GM23338 (cell line): Measurements from ENCODE around the gene OR5M11. TPM values are rescaled to one million over a fixed set of nuclear protein-coding genes. Genes with fewer than 3 reads are reported as not detected.
"Not testable (repeated sequence)": the region's sequence is repeated elsewhere in the genome, so short reads cannot be mapped to it uniquely, and the experiment has no call there.

Experiments used
- ATAC-seq: fragments of 200-7000 bp; cut with Tn5 transposase; 3 replicates; pipeline ENCODE4 v1.9.1; 2020
- DNase-seq: peaks from one replicate; pipeline ENCODE4 v3.0.0-alpha.2; 2015; ENCODE audit warnings: low spot score
- H2AFZ ChIP-seq: fragments of 200-600 bp; sonication (generic); 2 replicates; pipeline ENCODE4 v1.8.0; 2016; ENCODE audit warnings: antibody characterized with exemption, mild to moderate bottlenecking, moderate library complexity
- H3F3A ChIP-seq: fragments of 200-600 bp; sonication (generic); replicated peaks from 2 replicates; pipeline ENCODE4 v1.8.0; 2017; ENCODE audit warnings: antibody characterized with exemption, mixed run types, low read depth
- H3K27ac ChIP-seq: fragments of 200-600 bp; sonication (generic); 2 replicates; pipeline ENCODE4 v1.6.1; 2016; ENCODE audit warnings: low read depth
- H3K27me3 ChIP-seq: fragments of 200-600 bp; sonication (generic); 2 replicates; pipeline ENCODE4 v1.8.0; 2016; ENCODE audit warnings: mild to moderate bottlenecking, mixed run types, moderate library complexity; ENCODE audit not compliant: insufficient read depth
- H3K36me3 ChIP-seq: fragments of 200-600 bp; sonication (generic); 2 replicates; pipeline ENCODE4 v1.8.0; 2016; ENCODE audit warnings: mild to moderate bottlenecking; ENCODE audit not compliant: insufficient read depth
- H3K4me1 ChIP-seq: fragments of 200-600 bp; sonication (generic); 2 replicates; pipeline ENCODE4 v1.8.0; 2016; ENCODE audit warnings: mild to moderate bottlenecking, moderate library complexity; ENCODE audit not compliant: insufficient read depth
- H3K4me2 ChIP-seq: fragments of 200-600 bp; sonication (generic); 2 replicates; pipeline ENCODE4 v1.7.1; 2017; ENCODE audit warnings: mixed run types
- H3K4me3 ChIP-seq: fragments of 200-600 bp; sonication (generic); 2 replicates; pipeline ENCODE4 v1.6.1; 2016; ENCODE audit warnings: mixed run types
- H3K79me2 ChIP-seq: fragments of 200-600 bp; sonication (generic); replicated peaks from 2 replicates; pipeline ENCODE4 v1.8.0; 2017; ENCODE audit warnings: mild to moderate bottlenecking; ENCODE audit not compliant: insufficient read depth
- H3K9me2 ChIP-seq: fragments of 200-600 bp; sonication (generic); 2 replicates; pipeline ENCODE4 v1.8.0; 2017; ENCODE audit not compliant: insufficient read depth
- H4K20me1 ChIP-seq: fragments of 200-600 bp; sonication (generic); replicated peaks from 2 replicates; pipeline ENCODE4 v1.8.0; 2017; ENCODE audit warnings: mild to moderate bottlenecking; ENCODE audit not compliant: insufficient read depth
- H3K27ac Mint-ChIP-seq: 2 replicates; pipeline ENCODE4 v1.8.0; 2020; ENCODE audit warnings: inconsistent platforms, mild to moderate bottlenecking, moderate library complexity, mixed read lengths
- H3K27me3 Mint-ChIP-seq: 3 replicates; pipeline ENCODE4 v1.8.0; 2022; ENCODE audit warnings: low read depth, mild to moderate bottlenecking, moderate library complexity, mixed read lengths, inconsistent platforms; ENCODE audit not compliant: insufficient read depth, poor library complexity
- H3K36me3 Mint-ChIP-seq: 3 replicates; pipeline ENCODE4 v1.8.0; 2021; ENCODE audit warnings: low read depth, mild to moderate bottlenecking, inconsistent platforms, moderate library complexity, mixed read lengths
- H3K4me1 Mint-ChIP-seq: 3 replicates; pipeline ENCODE4 v1.8.0; 2020; ENCODE audit warnings: mild to moderate bottlenecking, inconsistent platforms, mixed read lengths
- H3K4me3 Mint-ChIP-seq: 3 replicates; pipeline ENCODE4 v1.8.0; 2021; ENCODE audit warnings: moderate library complexity, mild to moderate bottlenecking, inconsistent platforms, mixed read lengths
- H3K9me3 Mint-ChIP-seq: 3 replicates; pipeline ENCODE4 v1.8.0; 2020; ENCODE audit warnings: moderate library complexity, mild to moderate bottlenecking, inconsistent platforms, mixed read lengths
- CREB1 ChIP-seq: fragments of 250-450 bp; sonication (Bioruptor Pico); IDR thresholded peaks from 2 replicates; pipeline ENCODE4 v1.5.0; 2020; ENCODE audit warnings: low read depth, mild to moderate bottlenecking, moderate library complexity
- EZH2 ChIP-seq: fragments of 200-600 bp; sonication (generic); IDR thresholded peaks from one replicate; pipeline ENCODE4 v1.8.0; 2017; ENCODE audit warnings: antibody characterized with exemption, mild to moderate bottlenecking, low read depth; ENCODE audit not compliant: unreplicated experiment
- EZH2phosphoT487 ChIP-seq: fragments of 200-600 bp; sonication (generic); IDR thresholded peaks from one replicate; pipeline ENCODE4 v1.8.1; 2018; ENCODE audit warnings: antibody characterized with exemption; ENCODE audit not compliant: unreplicated experiment
- POLR2AphosphoS5 ChIP-seq: IDR thresholded peaks from 2 replicates; pipeline ENCODE4 v1.6.1; 2016; ENCODE audit warnings: antibody characterized with exemption, low read depth
- STAT1 ChIP-seq: IDR thresholded peaks from one replicate; pipeline ENCODE4 v1.6.1; 2016; ENCODE audit warnings: antibody characterized with exemption; ENCODE audit not compliant: unreplicated experiment
- ZNF331 ChIP-seq: fragments of 250-450 bp; sonication (Bioruptor Pico); IDR thresholded peaks from 2 replicates; pipeline ENCODE4 v1.5.0; 2020; ENCODE audit warnings: low read depth, mild to moderate bottlenecking, moderate library complexity
- polyA plus RNA-seq: library from polyadenylated mRNA; unstranded; fragments of >200 nt; fragmentation: Nextera tagmentation; extraction: Ambion mirVana; gene quantifications from 2 replicates; pipeline ENCODE4 v1.2.1, GENCODE V29; 2016
- total RNA-seq: library from RNA; depleted of rRNA; stranded (reverse); fragments of >200 nt; shearing (Covaris generic); gene quantifications from 2 replicates; pipeline ENCODE4 v1.2.3, GENCODE V29; 2014
- TF ChIP-seq, protein P1 (sequence below): fragments of 250-450 bp; sonication (Bioruptor Pico); IDR thresholded peaks from 2 replicates; pipeline ENCODE4 v1.5.0; 2020; ENCODE audit warnings: mild to moderate bottlenecking, moderate library complexity

The OR5M11 gene
- total and polyA plus RNA-seq, 2 experiments from 2014 or later, result not detected

DNA sequence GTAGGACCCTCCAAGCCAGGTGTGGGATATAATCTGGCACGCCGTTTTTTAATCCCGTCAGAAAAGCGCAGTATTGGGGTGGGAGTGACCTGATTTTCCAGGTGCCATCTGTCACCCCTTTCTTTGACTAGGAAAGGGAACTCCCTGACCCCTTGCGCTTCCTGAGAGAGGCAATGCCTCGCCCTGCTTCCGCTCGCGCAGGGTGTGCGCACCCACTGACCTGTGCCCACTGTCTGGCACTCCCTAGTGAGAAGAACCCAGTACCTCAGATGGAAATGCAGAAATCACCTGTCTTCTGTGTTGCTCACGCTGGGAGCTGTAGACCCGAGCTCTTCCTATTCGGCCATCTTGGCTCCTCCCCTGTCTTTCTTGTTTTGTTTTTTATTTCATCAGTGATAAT, 11.6 kb upstream of the OR5M11 start:
- peak overlapping the region; percentile 45; the same call in 1 of the 2 replicates for H2AFZ ChIP-seq
- H3K4me3 ChIP-seq, H3K4me1 ChIP-seq, H3K36me3 ChIP-seq, H3K9me2 ChIP-seq, DNase-seq, H4K20me1 ChIP-seq, H3K4me3 Mint-ChIP-seq, H3K79me2 ChIP-seq, H3K4me1 Mint-ChIP-seq, H3K27ac ChIP-seq, H3K9me3 Mint-ChIP-seq, H3K4me2 ChIP-seq, ATAC-seq, H3K27me3 ChIP-seq, H3K27ac Mint-ChIP-seq, H3F3A ChIP-seq, H3K36me3 Mint-ChIP-seq, H3K27me3 Mint-ChIP-seq: not testable (repeated sequence)

DNA sequence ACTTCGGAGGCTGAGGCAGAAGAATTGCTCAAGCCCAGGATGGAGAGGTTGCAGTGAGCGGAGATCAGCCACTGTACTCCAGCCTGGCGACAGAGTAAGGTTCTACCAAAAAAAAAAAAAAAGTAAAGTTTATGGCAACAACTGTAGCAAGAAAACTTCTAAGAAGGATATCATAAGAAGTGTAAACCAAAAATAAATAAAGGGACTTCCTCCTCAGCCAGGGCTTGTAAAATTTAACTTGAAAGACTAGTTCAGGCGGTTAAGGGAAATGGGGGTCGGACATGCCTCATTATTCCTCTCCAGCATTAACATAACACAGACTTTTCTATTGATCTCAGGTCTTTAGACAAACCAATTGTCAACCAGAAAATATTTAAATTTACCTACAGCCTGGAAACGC, 2.5 kb upstream of the OR5M11 start:
- Histone ChIP-seq H3K9me2 (peaks cover 25% of the 10 kb centered on the region; the same call in 1 of the 2 replicates), H3K27ac (no peak overlapping the region), H3K79me2 (no peaks in the 10 kb centered on the region), H4K20me1 (no peaks in the 10 kb centered on the region), H3K4me2 (no peak overlapping the region), H3K4me3 (no peak overlapping the region), H3K4me1 (no peaks in the 10 kb centered on the region), H3K27me3 (no peaks in the 10 kb centered on the region), H2AFZ (no peak overlapping the region), H3F3A (no peaks in the 10 kb centered on the region), H3K36me3 (no peaks in the 10 kb centered on the region)
- Mint-ChIP-seq H3K27me3 (no peaks in the 10 kb centered on the region), H3K4me3 (no peak overlapping the region), H3K4me1 (0 out of 3 replicates have a peak, but pooled peaks cover 3% of the 10 kb centered on the region), H3K27ac (no peak overlapping the region), H3K36me3 (no peaks in the 10 kb centered on the region; the same call in 2 of the 3 replicates), H3K9me3 (no peaks in the 10 kb centered on the region; the same call in 2 of the 3 replicates)
- no peak for ATAC-seq
- TF ChIP-seq EZH2 (no peak), CREB1 (CRISPR knock-in tag) (no peak), POLR2AphosphoS5 (no peak), EZH2phosphoT487 (no peak), ZNF331 (CRISPR knock-in tag) (no peak), STAT1 (no peak)
- TF ChIP-seq, protein P1, sequence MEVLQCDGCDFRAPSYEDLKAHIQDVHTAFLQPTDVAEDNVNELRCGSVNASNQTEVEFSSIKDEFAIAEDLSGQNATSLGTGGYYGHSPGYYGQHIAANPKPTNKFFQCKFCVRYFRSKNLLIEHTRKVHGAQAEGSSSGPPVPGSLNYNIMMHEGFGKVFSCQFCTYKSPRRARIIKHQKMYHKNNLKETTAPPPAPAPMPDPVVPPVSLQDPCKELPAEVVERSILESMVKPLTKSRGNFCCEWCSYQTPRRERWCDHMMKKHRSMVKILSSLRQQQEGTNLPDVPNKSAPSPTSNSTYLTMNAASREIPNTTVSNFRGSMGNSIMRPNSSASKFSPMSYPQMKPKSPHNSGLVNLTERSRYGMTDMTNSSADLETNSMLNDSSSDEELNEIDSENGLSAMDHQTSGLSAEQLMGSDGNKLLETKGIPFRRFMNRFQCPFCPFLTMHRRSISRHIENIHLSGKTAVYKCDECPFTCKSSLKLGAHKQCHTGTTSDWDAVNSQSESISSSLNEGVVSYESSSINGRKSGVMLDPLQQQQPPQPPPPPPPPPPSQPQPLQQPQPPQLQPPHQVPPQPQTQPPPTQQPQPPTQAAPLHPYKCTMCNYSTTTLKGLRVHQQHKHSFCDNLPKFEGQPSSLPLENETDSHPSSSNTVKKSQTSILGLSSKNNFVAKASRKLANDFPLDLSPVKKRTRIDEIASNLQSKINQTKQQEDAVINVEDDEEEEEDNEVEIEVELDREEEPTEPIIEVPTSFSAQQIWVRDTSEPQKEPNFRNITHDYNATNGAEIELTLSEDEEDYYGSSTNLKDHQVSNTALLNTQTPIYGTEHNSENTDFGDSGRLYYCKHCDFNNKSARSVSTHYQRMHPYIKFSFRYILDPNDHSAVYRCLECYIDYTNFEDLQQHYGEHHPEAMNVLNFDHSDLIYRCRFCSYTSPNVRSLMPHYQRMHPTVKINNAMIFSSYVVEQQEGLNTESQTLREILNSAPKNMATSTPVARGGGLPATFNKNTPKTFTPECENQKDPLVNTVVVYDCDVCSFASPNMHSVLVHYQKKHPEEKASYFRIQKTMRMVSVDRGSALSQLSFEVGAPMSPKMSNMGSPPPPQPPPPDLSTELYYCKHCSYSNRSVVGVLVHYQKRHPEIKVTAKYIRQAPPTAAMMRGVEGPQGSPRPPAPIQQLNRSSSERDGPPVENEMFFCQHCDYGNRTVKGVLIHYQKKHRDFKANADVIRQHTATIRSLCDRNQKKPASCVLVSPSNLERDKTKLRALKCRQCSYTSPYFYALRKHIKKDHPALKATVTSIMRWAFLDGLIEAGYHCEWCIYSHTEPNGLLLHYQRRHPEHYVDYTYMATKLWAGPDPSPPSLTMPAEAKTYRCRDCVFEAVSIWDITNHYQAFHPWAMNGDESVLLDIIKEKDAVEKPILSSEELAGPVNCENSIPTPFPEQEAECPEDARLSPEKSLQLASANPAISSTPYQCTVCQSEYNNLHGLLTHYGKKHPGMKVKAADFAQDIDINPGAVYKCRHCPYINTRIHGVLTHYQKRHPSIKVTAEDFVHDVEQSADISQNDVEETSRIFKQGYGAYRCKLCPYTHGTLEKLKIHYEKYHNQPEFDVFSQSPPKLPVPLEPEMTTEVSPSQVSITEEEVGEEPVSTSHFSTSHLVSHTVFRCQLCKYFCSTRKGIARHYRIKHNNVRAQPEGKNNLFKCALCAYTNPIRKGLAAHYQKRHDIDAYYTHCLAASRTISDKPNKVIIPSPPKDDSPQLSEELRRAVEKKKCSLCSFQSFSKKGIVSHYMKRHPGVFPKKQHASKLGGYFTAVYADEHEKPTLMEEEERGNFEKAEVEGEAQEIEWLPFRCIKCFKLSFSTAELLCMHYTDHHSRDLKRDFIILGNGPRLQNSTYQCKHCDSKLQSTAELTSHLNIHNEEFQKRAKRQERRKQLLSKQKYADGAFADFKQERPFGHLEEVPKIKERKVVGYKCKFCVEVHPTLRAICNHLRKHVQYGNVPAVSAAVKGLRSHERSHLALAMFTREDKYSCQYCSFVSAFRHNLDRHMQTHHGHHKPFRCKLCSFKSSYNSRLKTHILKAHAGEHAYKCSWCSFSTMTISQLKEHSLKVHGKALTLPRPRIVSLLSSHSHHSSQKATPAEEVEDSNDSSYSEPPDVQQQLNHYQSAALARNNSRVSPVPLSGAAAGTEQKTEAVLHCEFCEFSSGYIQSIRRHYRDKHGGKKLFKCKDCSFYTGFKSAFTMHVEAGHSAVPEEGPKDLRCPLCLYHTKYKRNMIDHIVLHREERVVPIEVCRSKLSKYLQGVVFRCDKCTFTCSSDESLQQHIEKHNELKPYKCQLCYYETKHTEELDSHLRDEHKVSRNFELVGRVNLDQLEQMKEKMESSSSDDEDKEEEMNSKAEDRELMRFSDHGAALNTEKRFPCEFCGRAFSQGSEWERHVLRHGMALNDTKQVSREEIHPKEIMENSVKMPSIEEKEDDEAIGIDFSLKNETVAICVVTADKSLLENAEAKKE (CRISPR knock-in tag), result no peak
- no peak for DNase-seq
